Stimulated activated CD4-positive, alpha-beta T cell treated with anti-CD3 and anti-CD28 coated beads, Interleukin-12 subunit alpha, Interleukin-12 subunit beta, amount 100 ng/mL, for 48 hours (primary cell): ENCODE measurements around the gene NFKB1.
"Not testable (repeated sequence)": the region's sequence is repeated elsewhere in the genome, so short reads cannot be mapped to it uniquely, and the experiment has no call there.

Source experiments
- DNase-seq, 3 donors: peaks; one replicate each; pipeline ENCODE4 v3.0.0-alpha.2; 2020; ENCODE audit warnings: low read depth in 2 of 3, low spot score in 1 of 3

The NFKB1 gene, protein sequence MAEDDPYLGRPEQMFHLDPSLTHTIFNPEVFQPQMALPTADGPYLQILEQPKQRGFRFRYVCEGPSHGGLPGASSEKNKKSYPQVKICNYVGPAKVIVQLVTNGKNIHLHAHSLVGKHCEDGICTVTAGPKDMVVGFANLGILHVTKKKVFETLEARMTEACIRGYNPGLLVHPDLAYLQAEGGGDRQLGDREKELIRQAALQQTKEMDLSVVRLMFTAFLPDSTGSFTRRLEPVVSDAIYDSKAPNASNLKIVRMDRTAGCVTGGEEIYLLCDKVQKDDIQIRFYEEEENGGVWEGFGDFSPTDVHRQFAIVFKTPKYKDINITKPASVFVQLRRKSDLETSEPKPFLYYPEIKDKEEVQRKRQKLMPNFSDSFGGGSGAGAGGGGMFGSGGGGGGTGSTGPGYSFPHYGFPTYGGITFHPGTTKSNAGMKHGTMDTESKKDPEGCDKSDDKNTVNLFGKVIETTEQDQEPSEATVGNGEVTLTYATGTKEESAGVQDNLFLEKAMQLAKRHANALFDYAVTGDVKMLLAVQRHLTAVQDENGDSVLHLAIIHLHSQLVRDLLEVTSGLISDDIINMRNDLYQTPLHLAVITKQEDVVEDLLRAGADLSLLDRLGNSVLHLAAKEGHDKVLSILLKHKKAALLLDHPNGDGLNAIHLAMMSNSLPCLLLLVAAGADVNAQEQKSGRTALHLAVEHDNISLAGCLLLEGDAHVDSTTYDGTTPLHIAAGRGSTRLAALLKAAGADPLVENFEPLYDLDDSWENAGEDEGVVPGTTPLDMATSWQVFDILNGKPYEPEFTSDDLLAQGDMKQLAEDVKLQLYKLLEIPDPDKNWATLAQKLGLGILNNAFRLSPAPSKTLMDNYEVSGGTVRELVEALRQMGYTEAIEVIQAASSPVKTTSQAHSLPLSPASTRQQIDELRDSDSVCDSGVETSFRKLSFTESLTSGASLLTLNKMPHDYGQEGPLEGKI

GRCh38 chr4:102500696-102501446, at the start of gene NFKB1:
TSS of gene NFKB1 (plus strand) at chr4:102501359. CDS start at chr4:102525519, 24,160 bp downstream.
- peak; percentile 59 to 78 (median 67) for DNase-seq

DNA sequence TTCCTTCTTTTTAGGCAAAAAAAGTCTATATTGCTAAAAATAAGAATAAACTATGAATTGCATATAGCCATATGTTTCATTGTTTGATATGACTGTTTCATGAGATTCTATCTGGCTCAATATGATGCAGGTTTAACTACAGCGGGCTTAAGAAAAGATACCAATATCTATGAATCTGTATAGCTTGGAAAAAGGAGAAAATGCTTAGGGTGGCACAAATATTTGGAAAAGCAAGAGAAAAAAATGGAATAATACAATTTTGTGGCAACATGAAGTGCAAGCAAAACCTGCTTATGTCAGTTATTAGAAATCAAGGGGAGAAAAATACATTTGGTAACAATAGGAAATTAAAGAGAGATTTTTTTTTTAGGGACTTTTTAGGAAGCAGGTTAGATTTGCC, 48.3 kb upstream of the NFKB1 start:
- DNase-seq: no peak

GRCh38 chr4:102453827-102454226, 47.3 kb upstream of the NFKB1 start:
- no peak for DNase-seq

- DNase-seq: no peak
These were observed 46.9 kb upstream of the NFKB1 start for GRCh38 chr4:102454268-102454667.

- no peak for DNase-seq
These were observed 46.0 kb upstream of the NFKB1 start for GRCh38 chr4:102454981-102455685.

GRCh38 chr4:102455750-102456149, 45.4 kb upstream of the NFKB1 start:
- DNase-seq: no peak

GRCh38 chr4:102466298-102466697, 34.9 kb upstream of the NFKB1 start:
- no peak for DNase-seq

- DNase-seq: no peak
These were observed 31.4 kb upstream of the NFKB1 start for GRCh38 chr4:102469806-102470205.

- no peak for DNase-seq
These were observed 28.6 kb upstream of the NFKB1 start for GRCh38 chr4:102472441-102473013.

GRCh38 chr4:102473476-102473875, 27.7 kb upstream of the NFKB1 start:
- no peak for DNase-seq

DNA sequence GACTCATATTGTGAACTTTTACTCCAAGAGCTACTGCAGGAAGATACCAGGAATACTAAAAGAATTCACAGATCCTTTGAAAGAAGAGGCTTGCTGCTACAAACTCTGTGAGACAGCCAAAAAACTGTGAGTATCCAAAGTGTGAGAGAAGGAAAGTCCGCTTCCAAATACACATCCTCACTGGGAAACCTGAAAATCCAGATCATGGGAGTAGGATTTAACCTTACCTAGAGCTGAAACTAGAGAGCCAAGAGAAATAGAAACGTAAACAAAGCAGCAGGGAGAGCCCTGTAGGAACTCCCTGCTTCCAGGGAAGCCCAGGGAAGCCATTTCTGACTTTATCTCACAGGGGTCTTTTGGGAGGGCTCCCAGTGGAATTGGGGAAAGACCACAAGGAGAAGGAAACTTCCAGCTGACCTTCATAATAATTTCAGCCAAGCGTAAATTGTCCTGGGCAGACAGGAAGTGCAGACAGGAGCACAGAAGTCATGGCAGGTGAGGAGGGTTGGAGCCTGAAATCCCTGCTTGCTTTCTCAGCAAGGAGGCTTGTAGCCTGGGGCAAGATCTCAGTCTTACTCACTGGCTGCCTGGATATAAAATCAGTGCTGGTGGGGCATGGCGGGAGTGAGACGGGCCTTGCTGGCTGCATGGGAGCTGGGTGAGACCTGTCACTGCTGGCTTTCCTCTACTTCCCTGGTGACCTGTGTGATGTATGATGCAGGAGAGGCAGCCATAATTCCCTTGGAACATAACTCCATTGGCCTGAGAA, 26.2 kb upstream of the NFKB1 start:
- DNase-seq: no peak

DNA sequence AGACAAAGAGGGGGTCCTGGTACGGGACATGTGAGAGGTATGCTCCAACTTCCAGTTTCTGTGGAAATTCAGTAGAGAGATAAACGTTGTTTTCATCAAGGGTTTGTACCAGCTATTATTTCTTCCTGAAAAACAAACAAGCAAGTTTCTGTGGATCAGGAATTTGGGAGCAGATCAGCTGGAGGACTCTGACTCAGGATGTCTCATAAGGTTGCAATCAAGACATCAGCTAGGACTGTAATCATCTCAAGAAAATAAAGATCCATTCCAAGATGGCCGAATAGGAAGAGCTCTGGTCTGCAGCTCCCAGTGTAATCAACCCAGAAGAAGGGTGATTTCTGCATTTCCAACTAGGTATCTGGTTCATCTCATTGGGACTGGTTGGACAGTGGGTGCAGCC, 23.5 kb upstream of the NFKB1 start:
- DNase-seq: no peak

DNA sequence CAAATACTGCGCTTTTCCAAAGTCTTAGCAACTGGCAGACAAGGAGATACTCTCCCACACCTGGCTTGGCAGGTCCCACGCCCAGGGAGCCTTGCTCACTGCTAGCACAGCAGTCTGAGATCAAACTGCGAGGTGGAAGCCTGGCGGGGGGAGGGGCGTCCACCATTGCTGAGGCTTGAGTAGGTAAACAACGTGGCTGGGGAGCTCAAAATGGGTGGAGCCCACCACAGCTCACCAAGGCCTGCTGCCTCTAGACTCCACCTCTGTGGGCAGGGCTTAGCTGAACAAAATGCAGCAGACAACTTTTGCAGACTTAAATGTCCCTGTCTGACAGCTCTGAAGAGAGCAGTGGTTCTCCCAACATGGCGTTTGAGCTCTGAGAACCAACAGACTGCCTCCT, 23.0 kb upstream of the NFKB1 start:
- no peak for DNase-seq

GRCh38 chr4:102479832-102480231, 21.3 kb upstream of the NFKB1 start:
- DNase-seq: not testable (repeated sequence)

DNA sequence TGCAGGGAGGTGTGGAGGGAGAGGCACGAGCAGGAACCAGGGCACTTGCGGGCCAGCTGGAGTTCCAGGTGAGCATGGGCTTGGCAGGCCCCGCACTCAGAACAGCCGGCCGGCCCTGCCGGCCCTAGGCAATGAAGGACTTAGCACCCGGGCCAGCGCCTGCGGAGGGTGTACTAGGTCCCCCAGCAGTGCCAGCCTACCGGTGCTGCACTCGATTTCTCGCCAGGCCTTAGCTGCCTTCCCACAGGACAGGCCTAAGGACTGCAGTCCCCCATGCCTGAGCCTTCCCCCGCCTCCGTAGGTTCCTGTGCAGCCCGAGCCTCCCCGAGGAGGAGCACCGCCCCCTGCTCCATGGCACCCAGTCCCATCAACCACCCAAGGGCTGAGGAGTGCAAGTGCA, 18.0 kb upstream of the NFKB1 start:
- DNase-seq: no peak

DNA sequence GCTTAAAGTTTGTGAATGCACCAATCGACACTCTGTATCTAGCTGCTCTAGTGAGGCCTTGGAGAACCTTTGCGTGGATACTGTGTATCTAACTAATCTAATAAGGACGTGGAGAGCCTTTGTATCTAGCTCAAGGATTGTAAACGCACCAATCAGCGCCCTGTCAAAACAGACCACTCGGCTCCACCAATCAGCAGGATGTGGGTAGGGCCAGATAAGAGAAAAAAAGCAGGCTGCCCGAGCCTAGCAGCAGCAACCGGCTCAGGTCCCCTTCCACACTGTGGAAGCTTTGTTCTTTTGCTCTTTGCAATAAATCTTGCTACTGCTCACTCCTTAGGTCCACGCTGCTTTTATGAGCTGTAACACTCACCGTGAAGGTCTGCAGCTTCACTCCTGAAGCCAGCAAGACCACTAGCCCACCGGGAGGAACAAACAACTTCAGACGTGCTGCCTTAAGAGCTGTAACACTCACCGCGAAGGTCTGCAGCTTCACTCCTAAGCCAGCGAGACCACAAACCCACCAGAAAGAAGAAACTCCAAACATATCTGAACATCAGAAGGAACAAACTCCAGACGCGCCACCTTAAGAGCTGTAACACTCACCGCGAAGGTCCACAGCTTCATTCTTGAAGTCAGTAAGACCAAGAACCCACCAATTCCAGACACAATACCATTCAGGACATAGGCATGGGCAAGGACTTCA, 17.0 kb upstream of the NFKB1 start:
- DNase-seq: not testable (repeated sequence)

GRCh38 chr4:102492531-102493241, 8.5 kb upstream of the NFKB1 start:
- DNase-seq: no peak

- DNase-seq: no peak
These were observed 7.9 kb upstream of the NFKB1 start for GRCh38 chr4:102493257-102493656.
